AG04449 (cell line): ENCODE measurements around the gene TNFAIP8L2.
"Not testable (repeated sequence)": the region's sequence is repeated elsewhere in the genome, so short reads cannot be mapped to it uniquely, and the experiment has no call there.

Experiments used
- CTCF ChIA-PET: fragments of 350-600 bp; formaldehyde crosslinking; extraction: SDS; loops from one replicate; lab custom pipeline; 2021; ENCODE audit warnings: antibody characterized with exemption; lab: Yijun Ruan, JAX
- POLR2A ChIA-PET: fragments of 400-600, 350-600 bp; formaldehyde crosslinking; extraction: SDS; loops from one replicate; lab custom pipeline; 2020; ENCODE audit warnings: antibody characterized with exemption, inconsistent platforms; lab: Yijun Ruan, JAX
- DNase-seq: peaks from one replicate; pipeline ENCODE4 v3.0.0-alpha.2; 2010; ENCODE audit warnings: low read depth, low spot score
- H3K4me3 ChIP-seq: 2 replicates; pipeline ENCODE4 v1.5.1; 2011; ENCODE audit warnings: low read depth, mild to moderate bottlenecking, control low read depth, low read length
- CTCF ChIP-seq: IDR thresholded peaks from one replicate; pipeline ENCODE4 v1.5.1; 2011; ENCODE audit warnings: mild to moderate bottlenecking, moderate library complexity, low read length, control low read depth, inconsistent platforms; ENCODE audit not compliant: insufficient read depth; ENCODE audit errors: missing control alignments

The TNFAIP8L2 gene

GRCh38 chr1:151189637-151190445 lies 33.4 kb downstream of the TNFAIP8L2 start, which contains the start of gene VPS72:
TSS of gene VPS72 (minus strand) at chr1:151190197. CDS start at chr1:151190121, 76 bp downstream.
- TF ChIP-seq CTCF = no peak
- ChIA-PET POLR2A (interaction anchor here (0.6 to 1.6 kb wide), 10 partner anchors 10 to 137 kb away, joined by 3 to 7 read pairs (median 4); partner anchors contain the start of genes PI4KB, PSMD4 and ZNF687), CTCF (interaction anchor here (0.7 to 4.4 kb wide), 7 partner anchors 9 to 151 kb away, joined by 3 to 24 read pairs (median 4); partner anchors contain the start of gene TMOD4)
- H3K4me3 ChIP-seq = peak within 1 kb of the TSS; percentile 67
- DNase-seq = no peak

DNA sequence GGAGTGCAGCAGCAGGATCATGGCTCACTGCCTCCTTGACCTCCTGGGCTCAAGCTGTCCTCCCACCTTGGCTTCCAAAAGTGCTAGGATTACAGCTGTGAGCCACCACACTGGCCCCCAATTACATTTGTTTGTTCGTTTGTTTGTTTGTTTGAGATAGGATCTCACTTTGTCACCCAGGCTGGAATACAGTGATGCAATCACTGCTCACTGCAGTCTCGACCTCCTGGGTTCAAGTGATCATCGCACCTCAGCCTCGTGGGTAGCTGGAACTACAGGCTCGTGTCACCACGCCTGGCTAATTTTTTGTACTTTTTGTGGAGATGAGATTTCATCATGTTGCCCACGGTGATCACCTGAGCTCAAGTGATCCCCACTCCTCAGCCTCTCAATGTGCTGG lies 35.6 kb downstream of the TNFAIP8L2 start:
- H3K4me3 ChIP-seq = no peak overlapping the region
- no peak for TF ChIP-seq CTCF
- ChIA-PET CTCF (interaction anchor here (0.9 to 1.6 kb wide), 2 partner anchors 148 to 270 kb away, joined by 3 to 5 read pairs; no protein-coding TSS in a partner anchor), POLR2A (no interaction called here)
- no peak for DNase-seq

GRCh38 chr1:151193304-151193703 lies 36.9 kb downstream of the TNFAIP8L2 start:
- H3K4me3 ChIP-seq = no peak overlapping the region
- POLR2A ChIA-PET = no interaction called here
- no peak for DNase-seq
- CTCF ChIA-PET = interaction anchor here (0.9 to 1.6 kb wide), 2 partner anchors 147 to 271 kb away, joined by 3 to 5 read pairs; no protein-coding TSS in a partner anchor
- TF ChIP-seq CTCF = no peak

GRCh38 chr1:151193856-151194255 lies 37.4 kb downstream of the TNFAIP8L2 start:
- ChIA-PET CTCF (interaction anchor here (4.0 to 4.3 kb wide), 2 partner anchors 58 to 147 kb away, joined by 27 to 45 read pairs; no protein-coding TSS in a partner anchor), POLR2A (no interaction called here)
- no peak overlapping the region for H3K4me3 ChIP-seq
- TF ChIP-seq CTCF = no peak
- DNase-seq = no peak

DNA sequence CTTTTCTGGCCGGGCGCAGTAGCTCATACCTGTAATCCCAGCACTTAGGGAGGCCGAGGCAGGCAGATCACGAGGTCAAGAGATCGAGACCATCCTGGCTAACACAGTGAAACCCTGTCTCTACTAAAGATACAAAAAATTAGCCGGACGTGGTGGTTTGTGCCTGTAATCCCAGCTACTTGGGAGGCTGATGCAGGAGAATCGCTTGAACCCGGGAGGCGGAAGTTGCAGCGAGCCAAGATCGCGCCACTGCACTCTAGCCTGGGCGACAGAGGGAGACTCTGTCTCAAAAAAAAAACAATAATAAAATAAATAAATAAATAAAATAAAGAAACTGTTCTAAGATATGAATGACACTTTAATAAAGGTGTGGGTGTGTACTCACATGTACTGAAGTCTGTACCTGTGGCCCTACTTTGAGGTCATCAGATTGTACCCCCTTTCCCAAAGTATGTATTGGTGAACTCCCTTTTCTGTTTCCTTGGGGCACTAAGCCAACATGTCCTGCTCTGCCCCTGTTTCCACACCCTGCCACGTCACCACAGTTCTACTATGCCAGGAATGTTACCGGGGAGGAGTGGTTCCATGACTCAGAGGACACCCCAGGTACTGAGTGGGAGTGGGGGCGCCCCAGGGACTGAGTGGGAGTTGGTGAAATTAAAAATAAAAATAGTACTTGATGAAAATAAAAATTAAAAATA lies 38.6 kb downstream of the TNFAIP8L2 start:
- DNase-seq, POLR2A ChIA-PET, H3K4me3 ChIP-seq: not testable (repeated sequence)
- CTCF ChIA-PET = interaction anchor here (0.7 to 4.3 kb wide), 13 partner anchors 19 to 145 kb away, joined by 3 to 45 read pairs (median 5); partner anchors contain the start of genes TMOD4 and ZNF687

GRCh38 chr1:151196292-151196800 lies 39.9 kb downstream of the TNFAIP8L2 start:
- ChIA-PET POLR2A (no interaction called here), CTCF (interaction anchor here (0.6 to 4.3 kb wide), 12 partner anchors 20 to 144 kb away, joined by 3 to 45 read pairs (median 4); partner anchors contain the start of genes TMOD4 and ZNF687)
- TF ChIP-seq CTCF = peak; percentile 44
- DNase-seq = no peak
- H3K4me3 ChIP-seq = peak overlapping the region; percentile 23; the same call in 1 of the 2 replicates
